Measurements from ENCODE around the gene TSPOAP1. TPM values are rescaled to one million over a fixed set of nuclear protein-coding genes. Genes with fewer than 3 reads are reported as not detected.

Gene TSPOAP1
- total RNA-seq, 1 donor from 2014 or later: 0.05 TPM

DNA sequence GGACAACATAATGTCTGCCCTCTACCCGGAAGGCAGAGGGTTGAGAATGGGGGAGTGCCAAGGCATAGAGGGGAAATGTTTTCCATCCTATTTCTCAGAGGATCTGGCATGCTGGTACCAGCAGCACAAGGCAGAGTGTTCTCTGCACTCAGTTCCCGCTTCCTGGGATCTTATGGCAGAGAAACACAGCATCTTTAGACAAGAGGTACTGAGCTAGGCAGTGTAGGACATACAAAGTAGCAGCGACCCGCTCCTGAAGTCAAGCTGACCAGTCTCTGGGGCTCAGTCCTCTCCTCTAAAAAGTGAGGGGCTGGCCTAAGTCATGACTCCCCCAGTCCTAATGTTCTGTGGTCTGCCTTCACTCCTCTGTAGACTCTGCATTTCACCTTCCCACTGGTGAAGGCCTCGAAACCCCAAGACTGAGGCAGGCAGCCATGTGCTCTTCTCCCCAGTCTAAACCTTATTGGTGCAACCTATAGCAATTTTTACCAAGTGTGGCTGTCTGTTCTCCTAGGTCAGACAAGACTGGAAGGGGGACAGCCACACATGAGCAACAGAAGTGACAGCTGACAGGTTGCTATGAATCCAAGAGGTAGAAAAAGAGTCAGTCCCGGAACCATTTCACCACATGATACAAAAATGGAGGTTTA is 11.3 kb upstream of the TSPOAP1 start:
- H3K36me3 Mint-ChIP-seq (ENCODE audit: unreplicated experiment): peaks cover 8% of the 10 kb centered on the region
- peaks cover 5% of the 10 kb centered on the region for H3K4me1 Mint-ChIP-seq (ENCODE audit: unreplicated experiment)
- H3K27me3 Mint-ChIP-seq (ENCODE audit: unreplicated experiment): no peaks in the 10 kb centered on the region
- no peak overlapping the region for H3K4me3 Mint-ChIP-seq (ENCODE audit: unreplicated experiment)
- no peaks in the 10 kb centered on the region for H3K9me3 Mint-ChIP-seq (ENCODE audit: unreplicated experiment)
- no peak for DNase-seq (ENCODE audit: extremely low spot score, unreplicated experiment)
- no peak overlapping the region for H3K27ac Mint-ChIP-seq (ENCODE audit: unreplicated experiment)
- TF ChIP-seq, protein P1, sequence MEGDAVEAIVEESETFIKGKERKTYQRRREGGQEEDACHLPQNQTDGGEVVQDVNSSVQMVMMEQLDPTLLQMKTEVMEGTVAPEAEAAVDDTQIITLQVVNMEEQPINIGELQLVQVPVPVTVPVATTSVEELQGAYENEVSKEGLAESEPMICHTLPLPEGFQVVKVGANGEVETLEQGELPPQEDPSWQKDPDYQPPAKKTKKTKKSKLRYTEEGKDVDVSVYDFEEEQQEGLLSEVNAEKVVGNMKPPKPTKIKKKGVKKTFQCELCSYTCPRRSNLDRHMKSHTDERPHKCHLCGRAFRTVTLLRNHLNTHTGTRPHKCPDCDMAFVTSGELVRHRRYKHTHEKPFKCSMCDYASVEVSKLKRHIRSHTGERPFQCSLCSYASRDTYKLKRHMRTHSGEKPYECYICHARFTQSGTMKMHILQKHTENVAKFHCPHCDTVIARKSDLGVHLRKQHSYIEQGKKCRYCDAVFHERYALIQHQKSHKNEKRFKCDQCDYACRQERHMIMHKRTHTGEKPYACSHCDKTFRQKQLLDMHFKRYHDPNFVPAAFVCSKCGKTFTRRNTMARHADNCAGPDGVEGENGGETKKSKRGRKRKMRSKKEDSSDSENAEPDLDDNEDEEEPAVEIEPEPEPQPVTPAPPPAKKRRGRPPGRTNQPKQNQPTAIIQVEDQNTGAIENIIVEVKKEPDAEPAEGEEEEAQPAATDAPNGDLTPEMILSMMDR (IDR thresholded peaks at IDR 0.05): no peak

DNA sequence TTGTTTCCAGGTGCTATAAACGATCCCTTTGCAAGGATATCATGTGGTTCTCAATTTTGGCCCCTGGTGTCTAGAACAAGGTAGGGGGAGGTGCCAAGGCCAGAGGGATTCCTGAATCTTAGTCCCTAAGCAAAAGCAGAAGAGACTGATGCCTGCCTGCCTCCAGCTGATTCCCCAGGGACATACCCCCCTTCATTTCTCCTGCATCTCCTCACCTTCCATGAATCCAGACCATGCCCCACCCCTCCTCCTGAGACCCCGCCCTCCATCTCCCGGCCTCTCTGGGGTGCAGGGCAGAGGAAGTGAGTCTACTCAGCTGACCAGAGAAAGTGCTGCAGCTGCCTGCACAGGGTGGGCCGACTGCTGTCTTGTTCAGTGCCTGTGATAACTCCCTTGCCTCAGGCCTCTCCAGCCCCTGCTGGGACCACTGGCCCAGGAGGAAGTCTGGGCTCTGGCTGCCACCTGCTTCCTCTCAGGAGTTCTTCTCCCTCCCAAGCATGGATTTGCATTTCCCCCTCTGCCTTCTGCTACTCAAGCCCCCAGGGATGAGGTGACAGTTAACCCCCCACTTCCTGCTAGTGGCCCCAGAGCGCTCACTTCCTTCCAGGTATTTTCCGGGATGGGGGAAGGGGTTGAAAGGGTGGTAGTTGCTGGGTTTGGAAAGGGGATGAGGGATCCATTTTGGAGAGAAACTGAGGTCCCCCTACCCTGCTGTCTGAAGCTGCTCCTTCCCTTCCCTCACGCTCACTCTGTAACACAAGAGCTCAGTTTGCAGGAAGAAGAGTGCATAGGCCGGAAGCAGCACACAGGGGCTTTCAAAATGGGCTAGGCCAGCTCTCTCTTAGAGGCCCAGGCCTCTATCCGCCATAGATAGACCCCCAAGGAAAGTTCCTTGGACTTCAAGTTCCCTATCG is 10.5 kb upstream of the TSPOAP1 start:
- no peak for DNase-seq (ENCODE audit: extremely low spot score, unreplicated experiment)
- H3K4me1 Mint-ChIP-seq (ENCODE audit: unreplicated experiment): peaks cover 5% of the 10 kb centered on the region

DNA sequence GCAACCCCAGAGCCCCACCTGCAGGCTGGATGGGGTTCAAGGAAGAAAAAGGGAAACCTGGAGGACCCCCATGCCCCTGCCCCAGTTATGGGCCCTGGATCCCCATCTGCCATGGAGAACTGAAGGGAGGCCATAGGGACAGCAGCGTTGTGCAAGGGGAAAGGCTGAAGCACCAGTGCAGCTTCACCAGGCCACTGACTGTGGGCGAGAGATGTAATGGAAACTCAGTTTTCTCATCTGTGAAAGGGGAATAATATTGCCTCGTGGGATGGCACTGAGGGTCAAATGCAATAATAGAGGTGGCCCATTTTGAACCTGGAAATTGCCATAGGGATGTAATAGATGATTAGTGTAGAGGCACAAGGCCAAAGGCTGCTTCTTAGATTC is 9.9 kb upstream of the TSPOAP1 start:
- Mint-ChIP-seq H3K27me3 (ENCODE audit: unreplicated experiment) (no peaks in the 10 kb centered on the region), H3K4me1 (ENCODE audit: unreplicated experiment) (peaks cover 5% of the 10 kb centered on the region), H3K4me3 (ENCODE audit: unreplicated experiment) (no peak overlapping the region), H3K27ac (ENCODE audit: unreplicated experiment) (no peak overlapping the region), H3K36me3 (ENCODE audit: unreplicated experiment) (peaks cover 2% of the 10 kb centered on the region), H3K9me3 (ENCODE audit: unreplicated experiment) (no peaks in the 10 kb centered on the region)
- TF ChIP-seq, protein P1 (IDR thresholded peaks at IDR 0.05): no peak
- no peak for DNase-seq (ENCODE audit: extremely low spot score, unreplicated experiment)

More for the DNA sequence above, 10.5 kb upstream of the TSPOAP1 start:
- Mint-ChIP-seq H3K9me3 (ENCODE audit: unreplicated experiment) (no peaks in the 10 kb centered on the region), H3K27ac (ENCODE audit: unreplicated experiment) (no peak overlapping the region), H3K36me3 (ENCODE audit: unreplicated experiment) (peaks cover 4% of the 10 kb centered on the region), H3K4me3 (ENCODE audit: unreplicated experiment) (no peak overlapping the region), H3K27me3 (ENCODE audit: unreplicated experiment) (no peaks in the 10 kb centered on the region)
- TF ChIP-seq, protein P1 (IDR thresholded peaks at IDR 0.05): no peak

DNA sequence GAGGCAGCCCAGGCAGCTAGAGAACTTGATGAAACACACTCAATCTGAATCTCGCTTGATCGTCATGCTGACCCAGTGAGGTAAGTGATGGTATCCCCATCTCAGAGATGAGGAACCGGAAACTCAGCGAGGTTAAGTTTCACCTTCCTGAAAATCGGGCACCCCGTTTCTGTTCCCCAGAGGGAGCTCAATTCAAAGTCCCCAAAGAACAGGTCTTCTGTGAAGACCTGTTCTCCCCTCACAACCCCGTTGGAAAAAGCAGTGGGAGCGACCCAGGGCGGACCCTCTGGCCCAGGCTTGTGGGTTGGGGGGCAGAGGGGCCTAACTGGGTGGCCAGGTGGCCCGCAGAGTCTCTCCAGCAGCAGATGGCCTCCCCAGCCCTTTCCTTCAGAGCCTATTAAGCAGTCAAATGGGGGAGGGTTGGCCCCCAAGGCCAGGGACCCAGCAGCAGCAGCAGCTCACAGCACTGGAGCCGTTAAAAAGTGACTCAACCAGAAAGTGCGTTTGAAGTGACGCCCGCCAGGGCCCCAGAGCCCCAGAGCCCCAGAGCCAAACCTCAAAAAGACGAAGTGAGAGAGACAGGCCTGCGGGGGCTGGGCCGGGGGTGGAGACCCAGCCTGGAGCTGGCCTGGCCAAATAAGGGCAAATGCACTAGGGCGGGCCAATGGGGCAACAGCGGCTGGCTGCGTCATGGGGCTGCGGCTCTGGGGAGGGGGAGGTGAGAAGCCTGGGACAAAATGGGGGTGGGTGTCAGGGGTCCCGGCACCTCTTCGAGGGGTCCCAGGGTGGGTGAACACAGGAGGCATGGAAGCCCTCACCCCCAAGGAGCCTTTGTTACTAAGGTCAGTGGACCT is 9.2 kb upstream of the TSPOAP1 start:
- no peak overlapping the region for H3K27ac Mint-ChIP-seq (ENCODE audit: unreplicated experiment)
- TF ChIP-seq, protein P1 (IDR thresholded peaks at IDR 0.05): no peak
- no peak overlapping the region for H3K4me3 Mint-ChIP-seq (ENCODE audit: unreplicated experiment)
- no peaks in the 10 kb centered on the region for H3K27me3 Mint-ChIP-seq (ENCODE audit: unreplicated experiment)
- no peaks in the 10 kb centered on the region for H3K36me3 Mint-ChIP-seq (ENCODE audit: unreplicated experiment)
- DNase-seq (ENCODE audit: extremely low spot score, unreplicated experiment): no peak
- peaks cover 5% of the 10 kb centered on the region for H3K4me1 Mint-ChIP-seq (ENCODE audit: unreplicated experiment)
- no peaks in the 10 kb centered on the region for H3K9me3 Mint-ChIP-seq (ENCODE audit: unreplicated experiment)
